GM12872 (cell line): ENCODE data around the gene HOXD13.

Experiments
- TF ChIP-seq, protein P1 (sequence below): IDR thresholded peaks from 3 replicates; pipeline ENCODE4 v1.5.1; 2011; ENCODE audit warnings: low read depth, mild to moderate bottlenecking, low read length, moderate library complexity; ENCODE audit not compliant: insufficient read depth

HOXD13 gene

GRCh38 chr2:176128982-176129796, 36.7 kb downstream of the HOXD13 start, which contains the start of gene HOXD8:
Gene HOXD8 (plus strand): TSS chr2:176129705. CDS start chr2:176130367, 662 bp downstream.
- TF ChIP-seq, protein P1, sequence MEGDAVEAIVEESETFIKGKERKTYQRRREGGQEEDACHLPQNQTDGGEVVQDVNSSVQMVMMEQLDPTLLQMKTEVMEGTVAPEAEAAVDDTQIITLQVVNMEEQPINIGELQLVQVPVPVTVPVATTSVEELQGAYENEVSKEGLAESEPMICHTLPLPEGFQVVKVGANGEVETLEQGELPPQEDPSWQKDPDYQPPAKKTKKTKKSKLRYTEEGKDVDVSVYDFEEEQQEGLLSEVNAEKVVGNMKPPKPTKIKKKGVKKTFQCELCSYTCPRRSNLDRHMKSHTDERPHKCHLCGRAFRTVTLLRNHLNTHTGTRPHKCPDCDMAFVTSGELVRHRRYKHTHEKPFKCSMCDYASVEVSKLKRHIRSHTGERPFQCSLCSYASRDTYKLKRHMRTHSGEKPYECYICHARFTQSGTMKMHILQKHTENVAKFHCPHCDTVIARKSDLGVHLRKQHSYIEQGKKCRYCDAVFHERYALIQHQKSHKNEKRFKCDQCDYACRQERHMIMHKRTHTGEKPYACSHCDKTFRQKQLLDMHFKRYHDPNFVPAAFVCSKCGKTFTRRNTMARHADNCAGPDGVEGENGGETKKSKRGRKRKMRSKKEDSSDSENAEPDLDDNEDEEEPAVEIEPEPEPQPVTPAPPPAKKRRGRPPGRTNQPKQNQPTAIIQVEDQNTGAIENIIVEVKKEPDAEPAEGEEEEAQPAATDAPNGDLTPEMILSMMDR = no peak

- TF ChIP-seq, protein P1 = no peak
Observed at GRCh38 chr2:176129813-176130146, 37.3 kb downstream of the HOXD13 start.

- TF ChIP-seq, protein P1 = no peak
Observed at GRCh38 chr2:176130147-176130956, 37.8 kb downstream of the HOXD13 start.

- TF ChIP-seq, protein P1 = no peak
Observed at GRCh38 chr2:176130957-176131847, 38.7 kb downstream of the HOXD13 start.

- TF ChIP-seq, protein P1 = no peak
Observed at GRCh38 chr2:176131848-176132158, 39.3 kb downstream of the HOXD13 start.

- TF ChIP-seq, protein P1 = no peak
Observed at GRCh38 chr2:176132205-176133171, 40.0 kb downstream of the HOXD13 start.
